Liver (tissue), 9 donors: ENCODE measurements around the gene KIF26A. TPM values are rescaled to one million over a fixed set of nuclear protein-coding genes. Genes with fewer than 3 reads are reported as not detected.

ENCODE experiments used
- DNase-seq: peaks from one replicate; pipeline ENCODE4 v3.0.0-alpha.2; 2017; ENCODE audit warnings: low spot score
- H3K27ac ChIP-seq, 2 donors: one replicate each; pipeline ENCODE4 v1.7.0; 2013; ENCODE audit warnings: inconsistent platforms in 2 of 2, low read length in 2 of 2, control low read depth in 1 of 2, low read depth in 1 of 2, mild to moderate bottlenecking in 1 of 2
- H3K27me3 ChIP-seq, 4 donors: one replicate each; pipeline versions ENCODE4 v1.6.1 to v1.7.0; 2013; ENCODE audit warnings: low read length in 3 of 4, inconsistent platforms in 1 of 4, mild to moderate bottlenecking in 1 of 4, moderate library complexity in 1 of 4; ENCODE audit not compliant: control insufficient read depth in 4 of 4, insufficient read depth in 4 of 4
- H3K36me3 ChIP-seq, 4 donors: one replicate each; pipeline versions ENCODE4 v1.6.1 to v1.7.0; 2013; ENCODE audit warnings: low read length in 3 of 4, mild to moderate bottlenecking in 3 of 4, low read depth in 1 of 4, moderate library complexity in 1 of 4; ENCODE audit not compliant: control insufficient read depth in 4 of 4, insufficient read depth in 3 of 4
- H3K4me1 ChIP-seq, 4 donors: one replicate each; pipeline versions ENCODE4 v1.6.1 to v1.7.0; 2013; ENCODE audit warnings: low read length in 3 of 4, mild to moderate bottlenecking in 3 of 4, moderate library complexity in 1 of 4; ENCODE audit not compliant: control insufficient read depth in 4 of 4, insufficient read depth in 4 of 4
- H3K4me3 ChIP-seq, 3 donors: one replicate each; pipeline versions ENCODE4 v1.6.1 to v1.7.0; 2013; ENCODE audit warnings: low read length in 3 of 3, control low read depth in 1 of 3, low read depth in 1 of 3, mild to moderate bottlenecking in 1 of 3
- H3K9ac ChIP-seq, 2 donors: one replicate each; pipeline ENCODE4 v1.7.0; 2013; ENCODE audit warnings: low read length in 2 of 2, mild to moderate bottlenecking in 2 of 2, moderate library complexity in 2 of 2, control low read depth in 1 of 2, low read depth in 1 of 2
- H3K9me3 ChIP-seq, 4 donors: one replicate each; pipeline versions ENCODE4 v1.6.1 to v1.7.0; 2013; ENCODE audit warnings: low read length in 3 of 4; ENCODE audit not compliant: control insufficient read depth in 4 of 4
- EGR1 ChIP-seq, 2 donors: IDR thresholded peaks; 2 replicates each; pipeline ENCODE4 v1.6.1; 2016 to 2018; ENCODE audit warnings: antibody characterized with exemption in 2 of 2, low read depth in 2 of 2
- FOXA1 ChIP-seq: IDR thresholded peaks from 2 replicates; pipeline ENCODE4 v1.6.1; 2016; ENCODE audit warnings: antibody characterized with exemption
- GABPA ChIP-seq, 2 donors: IDR thresholded peaks in 1 of 2; conservative IDR thresholded peaks in 1 of 2; 2 replicates each; pipeline ENCODE4 v1.6.1; 2016; ENCODE audit warnings: antibody characterized with exemption in 2 of 2, mild to moderate bottlenecking in 1 of 2, moderate library complexity in 1 of 2
- HNF4G ChIP-seq: IDR thresholded peaks from 2 replicates; pipeline ENCODE4 v1.6.1; 2016; ENCODE audit warnings: antibody characterized with exemption
- NR2F2 ChIP-seq: IDR thresholded peaks from 2 replicates; pipeline ENCODE4 v1.6.1; 2016; ENCODE audit warnings: antibody characterized with exemption
- RAD21 ChIP-seq, 2 donors: IDR thresholded peaks; 2 replicates each; pipeline ENCODE4 v1.6.1; 2016; ENCODE audit warnings: antibody characterized with exemption in 2 of 2, mild to moderate bottlenecking in 2 of 2
- RXRA ChIP-seq, 2 donors: IDR thresholded peaks; 2 replicates each; pipeline ENCODE4 v1.6.1; 2017 to 2018; ENCODE audit warnings: antibody characterized with exemption in 2 of 2, mild to moderate bottlenecking in 1 of 2
- SP1 ChIP-seq: IDR thresholded peaks from 2 replicates; pipeline ENCODE4 v1.6.1; 2018; ENCODE audit warnings: antibody characterized with exemption, mild to moderate bottlenecking
- TAF1 ChIP-seq: conservative IDR thresholded peaks from 2 replicates; pipeline ENCODE4 v1.6.1; 2016; ENCODE audit warnings: antibody characterized with exemption, mild to moderate bottlenecking
- WGBS: extraction: QIAGEN DNeasy Blood & Tissue Kit; methylation state at CpG from one replicate; pipeline ENCODE4 v1.1.7; 2013; 5-methylcytosine and 5-hydroxymethylcytosine counted together
- polyA plus RNA-seq, 2 donors: library from polyadenylated mRNA; stranded (reverse) in 1 of 2; unstranded in 1 of 2; fragments of 200-250 nt in 1 of 2; fragments of >200 nt in 1 of 2; fragmentation: Nextera tagmentation in 1 of 2; extraction: Ambion mirVana in 1 of 2; gene quantifications; one replicate each; pipeline versions ENCODE4 v1.2.1 to v1.2.3, GENCODE V29; 2013 to 2015
- total RNA-seq, 2 donors: library from RNA; depleted of rRNA; stranded (reverse); fragments of >200 nt; gene quantifications; one replicate each; pipeline ENCODE4 v1.2.3, GENCODE V29; 2014
- TF ChIP-seq, protein P1 (sequence below): IDR thresholded peaks from 2 replicates; pipeline ENCODE4 v1.6.1; 2016; ENCODE audit warnings: antibody characterized with exemption, mild to moderate bottlenecking
- TF ChIP-seq, protein P2 (sequence below): IDR thresholded peaks from 2 replicates; pipeline ENCODE4 v1.6.1; 2016; ENCODE audit warnings: antibody characterized with exemption
- TF ChIP-seq, protein P3 (sequence below): IDR thresholded peaks from 2 replicates; pipeline ENCODE4 v1.6.1; 2016; ENCODE audit warnings: antibody characterized with exemption
- TF ChIP-seq, protein P4 (sequence below): IDR thresholded peaks from 2 replicates; pipeline ENCODE4 v1.6.1; 2016; ENCODE audit warnings: antibody characterized with exemption
- TF ChIP-seq, protein P5 (sequence below): fragments of 150-350 bp; IDR thresholded peaks from 2 replicates; pipeline ENCODE4 v1.5.1; 2017; ENCODE audit warnings: improper control_type of control experiment, low read depth, low read length; ENCODE audit not compliant: missing input control
- donor health status: healthy.
- donor health status: healthy.
- donor health status: healthy.
- donor health status: healthy.
- donor health status: healthy.

KIF26A gene
- total and polyA plus RNA-seq, 4 donors = 0.07 to 10.2 (median 1.3) TPM

DNA sequence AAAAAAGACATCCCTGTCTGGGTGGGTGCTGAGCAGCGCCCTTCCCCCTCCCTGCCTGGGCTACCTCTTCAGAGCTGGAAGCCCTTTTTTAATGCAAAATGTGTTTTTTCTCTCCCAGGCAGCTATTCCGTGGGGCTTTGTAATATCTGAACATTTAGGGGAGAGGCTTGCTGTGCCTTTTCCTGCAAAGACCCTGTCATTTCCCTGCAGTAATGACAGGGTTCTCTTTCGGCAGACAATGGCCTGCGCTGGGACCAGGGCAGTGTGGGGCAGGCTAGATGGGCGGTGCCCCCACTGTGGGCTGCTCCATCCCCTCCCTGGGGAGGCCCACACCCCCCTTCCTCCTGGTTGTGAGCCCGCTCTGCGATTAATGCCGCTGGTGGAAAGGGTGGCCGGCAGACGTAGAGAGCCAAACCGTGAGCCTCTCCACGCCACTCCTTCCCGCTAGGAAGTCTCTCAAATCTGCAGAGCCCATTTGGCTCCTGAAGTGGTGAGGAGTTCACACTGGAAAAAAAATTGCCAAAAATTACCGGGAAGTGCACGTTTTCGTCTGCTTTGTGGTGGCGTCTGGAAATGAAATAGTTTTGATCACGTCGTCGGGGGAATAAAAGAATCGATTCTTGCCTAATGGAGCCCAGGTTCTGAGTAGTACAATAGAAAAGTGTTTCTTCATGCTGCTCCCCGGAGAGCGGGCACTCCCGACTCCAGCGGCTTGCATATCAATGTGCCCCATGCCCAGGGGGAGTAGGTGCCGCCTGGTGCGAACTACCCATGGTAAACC is 31.5 kb downstream of the KIF26A start:
- H3K9ac ChIP-seq = no peak overlapping the region
- H3K9me3 ChIP-seq = no peaks in the 10 kb centered on the region
- H3K27ac ChIP-seq = no peak overlapping the region
- TF ChIP-seq, protein P1, sequence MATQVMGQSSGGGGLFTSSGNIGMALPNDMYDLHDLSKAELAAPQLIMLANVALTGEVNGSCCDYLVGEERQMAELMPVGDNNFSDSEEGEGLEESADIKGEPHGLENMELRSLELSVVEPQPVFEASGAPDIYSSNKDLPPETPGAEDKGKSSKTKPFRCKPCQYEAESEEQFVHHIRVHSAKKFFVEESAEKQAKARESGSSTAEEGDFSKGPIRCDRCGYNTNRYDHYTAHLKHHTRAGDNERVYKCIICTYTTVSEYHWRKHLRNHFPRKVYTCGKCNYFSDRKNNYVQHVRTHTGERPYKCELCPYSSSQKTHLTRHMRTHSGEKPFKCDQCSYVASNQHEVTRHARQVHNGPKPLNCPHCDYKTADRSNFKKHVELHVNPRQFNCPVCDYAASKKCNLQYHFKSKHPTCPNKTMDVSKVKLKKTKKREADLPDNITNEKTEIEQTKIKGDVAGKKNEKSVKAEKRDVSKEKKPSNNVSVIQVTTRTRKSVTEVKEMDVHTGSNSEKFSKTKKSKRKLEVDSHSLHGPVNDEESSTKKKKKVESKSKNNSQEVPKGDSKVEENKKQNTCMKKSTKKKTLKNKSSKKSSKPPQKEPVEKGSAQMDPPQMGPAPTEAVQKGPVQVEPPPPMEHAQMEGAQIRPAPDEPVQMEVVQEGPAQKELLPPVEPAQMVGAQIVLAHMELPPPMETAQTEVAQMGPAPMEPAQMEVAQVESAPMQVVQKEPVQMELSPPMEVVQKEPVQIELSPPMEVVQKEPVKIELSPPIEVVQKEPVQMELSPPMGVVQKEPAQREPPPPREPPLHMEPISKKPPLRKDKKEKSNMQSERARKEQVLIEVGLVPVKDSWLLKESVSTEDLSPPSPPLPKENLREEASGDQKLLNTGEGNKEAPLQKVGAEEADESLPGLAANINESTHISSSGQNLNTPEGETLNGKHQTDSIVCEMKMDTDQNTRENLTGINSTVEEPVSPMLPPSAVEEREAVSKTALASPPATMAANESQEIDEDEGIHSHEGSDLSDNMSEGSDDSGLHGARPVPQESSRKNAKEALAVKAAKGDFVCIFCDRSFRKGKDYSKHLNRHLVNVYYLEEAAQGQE = no peak
- TF ChIP-seq TAF1 (no peak), RAD21 (IDR thresholded peaks at IDR 0.05) (no peak), FOXA1 (no peak), RXRA (IDR thresholded peaks at IDR 0.05) (no peak), NR2F2 (no peak), GABPA (IDR thresholded peaks at IDR 0.05 in 1 of 2, conservative IDR thresholded peaks at IDR 0.05 in 1 of 2) (no peak)
- TF ChIP-seq, protein P2, sequence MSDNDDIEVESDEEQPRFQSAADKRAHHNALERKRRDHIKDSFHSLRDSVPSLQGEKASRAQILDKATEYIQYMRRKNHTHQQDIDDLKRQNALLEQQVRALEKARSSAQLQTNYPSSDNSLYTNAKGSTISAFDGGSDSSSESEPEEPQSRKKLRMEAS = no peak
- no peak overlapping the region for H3K4me3 ChIP-seq
- no peak for DNase-seq
- no peaks in the 10 kb centered on the region for H3K27me3 ChIP-seq
- H3K36me3 ChIP-seq = peaks cover 0 to 1% (median 0%) of the 10 kb centered on the region in 4 donors
- 78% methylated on average over 27 of the region's 27 CpGs for WGBS
- H3K4me1 ChIP-seq = no peaks in the 10 kb centered on the region

DNA sequence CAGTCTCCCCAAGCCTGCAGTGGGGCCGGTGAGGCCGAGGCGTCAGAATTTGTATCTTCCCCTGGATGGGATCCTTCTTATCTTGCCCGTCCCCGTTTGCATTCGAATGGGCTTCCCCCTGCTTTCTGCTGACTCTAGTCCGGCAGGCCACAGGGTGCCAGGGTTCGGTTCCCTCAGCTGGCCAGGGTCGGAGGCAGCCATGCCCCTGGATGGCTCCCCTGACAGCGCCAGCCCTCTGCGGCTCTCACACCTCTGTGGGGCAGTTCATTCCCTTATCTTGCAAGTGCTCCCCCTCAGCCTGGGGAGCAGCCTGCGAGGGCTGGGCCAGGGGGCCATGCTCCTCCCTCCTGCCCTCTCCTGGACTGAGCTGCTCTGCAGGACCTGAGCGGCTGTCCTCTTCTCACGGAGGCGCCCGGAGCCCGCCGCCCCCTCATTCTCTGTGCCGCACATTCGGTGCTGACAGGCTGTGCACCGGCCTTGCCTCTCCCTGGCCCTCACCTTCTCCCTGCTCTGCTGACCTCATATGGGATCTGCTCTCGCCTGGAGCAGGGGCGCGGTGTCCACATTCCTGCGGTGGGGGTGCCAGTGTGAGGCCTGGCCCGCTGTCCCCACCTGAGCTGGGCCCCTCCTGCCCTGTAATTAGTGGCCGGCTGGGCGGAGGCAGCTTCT is 32.8 kb downstream of the KIF26A start:
- TF ChIP-seq EGR1 (IDR thresholded peaks at IDR 0.05; ENCODE audit: low read depth in 2 of 2) = no peak
- TF ChIP-seq, protein P3, sequence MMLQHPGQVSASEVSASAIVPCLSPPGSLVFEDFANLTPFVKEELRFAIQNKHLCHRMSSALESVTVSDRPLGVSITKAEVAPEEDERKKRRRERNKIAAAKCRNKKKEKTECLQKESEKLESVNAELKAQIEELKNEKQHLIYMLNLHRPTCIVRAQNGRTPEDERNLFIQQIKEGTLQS = no peak
- TF ChIP-seq HNF4G = no peak
- no peak for TF ChIP-seq FOXA1
- no peak for TF ChIP-seq TAF1
- no peak for TF ChIP-seq SP1
- TF ChIP-seq, protein P4, sequence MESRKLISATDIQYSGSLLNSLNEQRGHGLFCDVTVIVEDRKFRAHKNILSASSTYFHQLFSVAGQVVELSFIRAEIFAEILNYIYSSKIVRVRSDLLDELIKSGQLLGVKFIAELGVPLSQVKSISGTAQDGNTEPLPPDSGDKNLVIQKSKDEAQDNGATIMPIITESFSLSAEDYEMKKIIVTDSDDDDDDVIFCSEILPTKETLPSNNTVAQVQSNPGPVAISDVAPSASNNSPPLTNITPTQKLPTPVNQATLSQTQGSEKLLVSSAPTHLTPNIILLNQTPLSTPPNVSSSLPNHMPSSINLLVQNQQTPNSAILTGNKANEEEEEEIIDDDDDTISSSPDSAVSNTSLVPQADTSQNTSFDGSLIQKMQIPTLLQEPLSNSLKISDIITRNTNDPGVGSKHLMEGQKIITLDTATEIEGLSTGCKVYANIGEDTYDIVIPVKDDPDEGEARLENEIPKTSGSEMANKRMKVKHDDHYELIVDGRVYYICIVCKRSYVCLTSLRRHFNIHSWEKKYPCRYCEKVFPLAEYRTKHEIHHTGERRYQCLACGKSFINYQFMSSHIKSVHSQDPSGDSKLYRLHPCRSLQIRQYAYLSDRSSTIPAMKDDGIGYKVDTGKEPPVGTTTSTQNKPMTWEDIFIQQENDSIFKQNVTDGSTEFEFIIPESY = no peak
- no peak for TF ChIP-seq RXRA (IDR thresholded peaks at IDR 0.05)
- TF ChIP-seq, protein P5, sequence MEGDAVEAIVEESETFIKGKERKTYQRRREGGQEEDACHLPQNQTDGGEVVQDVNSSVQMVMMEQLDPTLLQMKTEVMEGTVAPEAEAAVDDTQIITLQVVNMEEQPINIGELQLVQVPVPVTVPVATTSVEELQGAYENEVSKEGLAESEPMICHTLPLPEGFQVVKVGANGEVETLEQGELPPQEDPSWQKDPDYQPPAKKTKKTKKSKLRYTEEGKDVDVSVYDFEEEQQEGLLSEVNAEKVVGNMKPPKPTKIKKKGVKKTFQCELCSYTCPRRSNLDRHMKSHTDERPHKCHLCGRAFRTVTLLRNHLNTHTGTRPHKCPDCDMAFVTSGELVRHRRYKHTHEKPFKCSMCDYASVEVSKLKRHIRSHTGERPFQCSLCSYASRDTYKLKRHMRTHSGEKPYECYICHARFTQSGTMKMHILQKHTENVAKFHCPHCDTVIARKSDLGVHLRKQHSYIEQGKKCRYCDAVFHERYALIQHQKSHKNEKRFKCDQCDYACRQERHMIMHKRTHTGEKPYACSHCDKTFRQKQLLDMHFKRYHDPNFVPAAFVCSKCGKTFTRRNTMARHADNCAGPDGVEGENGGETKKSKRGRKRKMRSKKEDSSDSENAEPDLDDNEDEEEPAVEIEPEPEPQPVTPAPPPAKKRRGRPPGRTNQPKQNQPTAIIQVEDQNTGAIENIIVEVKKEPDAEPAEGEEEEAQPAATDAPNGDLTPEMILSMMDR = no peak
- WGBS = 42% methylated on average over 28 of the region's 28 CpGs
- Histone ChIP-seq H3K4me3 (no peak overlapping the region), H3K9me3 (no peaks in the 10 kb centered on the region), H3K27me3 (no peaks in the 10 kb centered on the region), H3K9ac (no peak overlapping the region), H3K36me3 (peaks cover 0 to 1% (median 0%) of the 10 kb centered on the region in 4 donors), H3K4me1 (no peaks in the 10 kb centered on the region), H3K27ac (no peak overlapping the region)
- DNase-seq = no peak
